ENCODE data around the gene TTC13. TPM values are rescaled to one million over a fixed set of nuclear protein-coding genes. Genes with fewer than 3 reads are reported as not detected.

Gene TTC13
- total and polyA plus RNA-seq, 4 donors: 2.6 to 17.5 (median 6.8) TPM

DNA sequence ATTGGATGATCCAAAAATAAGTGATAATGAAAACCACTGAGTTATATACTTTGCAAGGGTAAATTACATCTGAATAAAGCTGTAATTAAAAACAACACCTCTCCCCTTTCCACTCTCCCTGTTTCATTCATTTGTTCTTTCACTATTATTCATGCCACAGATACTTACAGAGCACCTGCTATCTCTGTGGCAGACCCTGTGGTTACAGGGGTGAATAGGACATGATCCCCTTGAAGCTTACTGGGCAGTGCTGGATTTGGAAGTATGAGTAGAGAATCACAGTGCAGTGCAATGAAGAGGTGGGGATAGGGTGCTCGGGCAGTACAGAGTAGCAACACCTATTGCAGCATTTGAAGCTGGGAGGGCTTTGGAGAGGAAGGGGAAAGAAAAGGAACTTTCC lies 22.0 kb upstream of the TTC13 start:
- TF ChIP-seq, protein P1, sequence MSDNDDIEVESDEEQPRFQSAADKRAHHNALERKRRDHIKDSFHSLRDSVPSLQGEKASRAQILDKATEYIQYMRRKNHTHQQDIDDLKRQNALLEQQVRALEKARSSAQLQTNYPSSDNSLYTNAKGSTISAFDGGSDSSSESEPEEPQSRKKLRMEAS (IDR thresholded peaks at IDR 0.05): no peak
- TF ChIP-seq, protein P2, sequence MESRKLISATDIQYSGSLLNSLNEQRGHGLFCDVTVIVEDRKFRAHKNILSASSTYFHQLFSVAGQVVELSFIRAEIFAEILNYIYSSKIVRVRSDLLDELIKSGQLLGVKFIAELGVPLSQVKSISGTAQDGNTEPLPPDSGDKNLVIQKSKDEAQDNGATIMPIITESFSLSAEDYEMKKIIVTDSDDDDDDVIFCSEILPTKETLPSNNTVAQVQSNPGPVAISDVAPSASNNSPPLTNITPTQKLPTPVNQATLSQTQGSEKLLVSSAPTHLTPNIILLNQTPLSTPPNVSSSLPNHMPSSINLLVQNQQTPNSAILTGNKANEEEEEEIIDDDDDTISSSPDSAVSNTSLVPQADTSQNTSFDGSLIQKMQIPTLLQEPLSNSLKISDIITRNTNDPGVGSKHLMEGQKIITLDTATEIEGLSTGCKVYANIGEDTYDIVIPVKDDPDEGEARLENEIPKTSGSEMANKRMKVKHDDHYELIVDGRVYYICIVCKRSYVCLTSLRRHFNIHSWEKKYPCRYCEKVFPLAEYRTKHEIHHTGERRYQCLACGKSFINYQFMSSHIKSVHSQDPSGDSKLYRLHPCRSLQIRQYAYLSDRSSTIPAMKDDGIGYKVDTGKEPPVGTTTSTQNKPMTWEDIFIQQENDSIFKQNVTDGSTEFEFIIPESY (IDR thresholded peaks at IDR 0.05): no peak
- TF ChIP-seq HNF4G (IDR thresholded peaks at IDR 0.05) (no peak), RXRA (IDR thresholded peaks at IDR 0.05) (no peak), SP1 (IDR thresholded peaks at IDR 0.05) (no peak), GABPA (IDR thresholded peaks at IDR 0.05 in 1 of 2, conservative IDR thresholded peaks at IDR 0.05 in 1 of 2) (no peak), HNF4A (conservative IDR thresholded peaks at IDR 0.05) (no peak), EGR1 (IDR thresholded peaks at IDR 0.05; ENCODE audit: low read depth in 2 of 2) (no peak), RAD21 (IDR thresholded peaks at IDR 0.05) (no peak), JUND (IDR thresholded peaks at IDR 0.05) (no peak), NR2F2 (IDR thresholded peaks at IDR 0.05) (no peak), YY1 (IDR thresholded peaks at IDR 0.05) (no peak), FOXA1 (IDR thresholded peaks at IDR 0.05) (no peak)
- TF ChIP-seq, protein P3, sequence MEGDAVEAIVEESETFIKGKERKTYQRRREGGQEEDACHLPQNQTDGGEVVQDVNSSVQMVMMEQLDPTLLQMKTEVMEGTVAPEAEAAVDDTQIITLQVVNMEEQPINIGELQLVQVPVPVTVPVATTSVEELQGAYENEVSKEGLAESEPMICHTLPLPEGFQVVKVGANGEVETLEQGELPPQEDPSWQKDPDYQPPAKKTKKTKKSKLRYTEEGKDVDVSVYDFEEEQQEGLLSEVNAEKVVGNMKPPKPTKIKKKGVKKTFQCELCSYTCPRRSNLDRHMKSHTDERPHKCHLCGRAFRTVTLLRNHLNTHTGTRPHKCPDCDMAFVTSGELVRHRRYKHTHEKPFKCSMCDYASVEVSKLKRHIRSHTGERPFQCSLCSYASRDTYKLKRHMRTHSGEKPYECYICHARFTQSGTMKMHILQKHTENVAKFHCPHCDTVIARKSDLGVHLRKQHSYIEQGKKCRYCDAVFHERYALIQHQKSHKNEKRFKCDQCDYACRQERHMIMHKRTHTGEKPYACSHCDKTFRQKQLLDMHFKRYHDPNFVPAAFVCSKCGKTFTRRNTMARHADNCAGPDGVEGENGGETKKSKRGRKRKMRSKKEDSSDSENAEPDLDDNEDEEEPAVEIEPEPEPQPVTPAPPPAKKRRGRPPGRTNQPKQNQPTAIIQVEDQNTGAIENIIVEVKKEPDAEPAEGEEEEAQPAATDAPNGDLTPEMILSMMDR (IDR thresholded peaks at IDR 0.05; ENCODE audit: low read depth, low read length, missing input control): no peak
- TF ChIP-seq, protein P4, sequence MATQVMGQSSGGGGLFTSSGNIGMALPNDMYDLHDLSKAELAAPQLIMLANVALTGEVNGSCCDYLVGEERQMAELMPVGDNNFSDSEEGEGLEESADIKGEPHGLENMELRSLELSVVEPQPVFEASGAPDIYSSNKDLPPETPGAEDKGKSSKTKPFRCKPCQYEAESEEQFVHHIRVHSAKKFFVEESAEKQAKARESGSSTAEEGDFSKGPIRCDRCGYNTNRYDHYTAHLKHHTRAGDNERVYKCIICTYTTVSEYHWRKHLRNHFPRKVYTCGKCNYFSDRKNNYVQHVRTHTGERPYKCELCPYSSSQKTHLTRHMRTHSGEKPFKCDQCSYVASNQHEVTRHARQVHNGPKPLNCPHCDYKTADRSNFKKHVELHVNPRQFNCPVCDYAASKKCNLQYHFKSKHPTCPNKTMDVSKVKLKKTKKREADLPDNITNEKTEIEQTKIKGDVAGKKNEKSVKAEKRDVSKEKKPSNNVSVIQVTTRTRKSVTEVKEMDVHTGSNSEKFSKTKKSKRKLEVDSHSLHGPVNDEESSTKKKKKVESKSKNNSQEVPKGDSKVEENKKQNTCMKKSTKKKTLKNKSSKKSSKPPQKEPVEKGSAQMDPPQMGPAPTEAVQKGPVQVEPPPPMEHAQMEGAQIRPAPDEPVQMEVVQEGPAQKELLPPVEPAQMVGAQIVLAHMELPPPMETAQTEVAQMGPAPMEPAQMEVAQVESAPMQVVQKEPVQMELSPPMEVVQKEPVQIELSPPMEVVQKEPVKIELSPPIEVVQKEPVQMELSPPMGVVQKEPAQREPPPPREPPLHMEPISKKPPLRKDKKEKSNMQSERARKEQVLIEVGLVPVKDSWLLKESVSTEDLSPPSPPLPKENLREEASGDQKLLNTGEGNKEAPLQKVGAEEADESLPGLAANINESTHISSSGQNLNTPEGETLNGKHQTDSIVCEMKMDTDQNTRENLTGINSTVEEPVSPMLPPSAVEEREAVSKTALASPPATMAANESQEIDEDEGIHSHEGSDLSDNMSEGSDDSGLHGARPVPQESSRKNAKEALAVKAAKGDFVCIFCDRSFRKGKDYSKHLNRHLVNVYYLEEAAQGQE (IDR thresholded peaks at IDR 0.05): no peak
- 96% methylated on average over 1 of the region's 1 CpG for WGBS
- Histone ChIP-seq H3K4me1 (ENCODE audit: control insufficient read depth in 4 of 4, insufficient read depth in 4 of 4, low read length in 3 of 4) (no peaks in the 10 kb centered on the region), H3K27me3 (ENCODE audit: control insufficient read depth in 4 of 4, insufficient read depth in 4 of 4, low read length in 3 of 4) (no peaks in the 10 kb centered on the region), H3K9ac (ENCODE audit: low read depth in 1 of 2, low read length in 2 of 2) (no peak overlapping the region), H3K27ac (ENCODE audit: low read depth in 1 of 2, low read length in 2 of 2) (no peak overlapping the region), H3K4me3 (ENCODE audit: low read depth in 1 of 3, low read length in 3 of 3) (no peak overlapping the region), H3K36me3 (ENCODE audit: control insufficient read depth in 4 of 4, insufficient read depth in 3 of 4, low read depth in 1 of 4, low read length in 3 of 4) (peaks cover 17 to 54% (median 46%) of the 10 kb centered on the region in 4 donors), H3K9me3 (ENCODE audit: control insufficient read depth in 4 of 4, low read length in 3 of 4) (peaks cover 2 to 9% (median 4%) of the 10 kb centered on the region in 4 donors)
- no peak for DNase-seq (ENCODE audit: low spot score)

DNA sequence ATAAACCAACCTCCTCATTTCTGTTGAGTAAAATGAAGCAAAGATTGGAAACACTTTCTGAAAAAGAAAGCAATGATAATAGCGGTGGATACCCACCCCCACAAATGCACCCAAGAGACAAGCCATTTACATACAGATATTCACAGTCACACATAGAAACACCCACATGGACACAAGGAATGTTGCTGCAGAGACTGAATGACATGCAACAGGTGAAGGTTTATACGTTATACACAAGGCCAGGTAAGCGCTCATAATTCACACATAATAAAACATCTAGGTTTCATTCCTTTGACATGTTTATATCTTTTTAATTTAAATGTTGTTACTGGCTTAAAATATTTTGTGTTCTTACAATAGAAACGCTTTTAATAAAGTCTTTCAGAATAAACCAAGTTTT lies 21.5 kb upstream of the TTC13 start:
- no peak overlapping the region for H3K27ac ChIP-seq (ENCODE audit: low read depth in 1 of 2, low read length in 2 of 2)
- H3K9me3 ChIP-seq (ENCODE audit: control insufficient read depth in 4 of 4, low read length in 3 of 4): peaks cover 2 to 8% (median 4%) of the 10 kb centered on the region in 4 donors
- no peak overlapping the region for H3K4me3 ChIP-seq (ENCODE audit: low read depth in 1 of 3, low read length in 3 of 3)
- 98% methylated on average over 4 of the region's 4 CpGs for WGBS
- no peak for TF ChIP-seq EGR1 (IDR thresholded peaks at IDR 0.05; ENCODE audit: low read depth in 2 of 2)
- TF ChIP-seq RAD21 (IDR thresholded peaks at IDR 0.05): no peak
- no peak for TF ChIP-seq TAF1 (conservative IDR thresholded peaks at IDR 0.05)
- no peak for TF ChIP-seq YY1 (IDR thresholded peaks at IDR 0.05)
- TF ChIP-seq, protein P1 (IDR thresholded peaks at IDR 0.05): no peak
- no peak for TF ChIP-seq HNF4G (IDR thresholded peaks at IDR 0.05)
- no peak for TF ChIP-seq JUND (IDR thresholded peaks at IDR 0.05)
- no peak overlapping the region for H3K9ac ChIP-seq (ENCODE audit: low read depth in 1 of 2, low read length in 2 of 2)
- H3K27me3 ChIP-seq (ENCODE audit: control insufficient read depth in 4 of 4, insufficient read depth in 4 of 4, low read length in 3 of 4): no peaks in the 10 kb centered on the region
- H3K4me1 ChIP-seq (ENCODE audit: control insufficient read depth in 4 of 4, insufficient read depth in 4 of 4, low read length in 3 of 4): no peaks in the 10 kb centered on the region
- no peak for DNase-seq (ENCODE audit: low spot score)
- H3K36me3 ChIP-seq (ENCODE audit: control insufficient read depth in 4 of 4, insufficient read depth in 3 of 4, low read depth in 1 of 4, low read length in 3 of 4): peaks cover 17 to 57% (median 47%) of the 10 kb centered on the region in 4 donors
